Activated CD8-positive, alpha-beta memory T cell treated with anti-CD3 and anti-CD28 coated beads for 36 hours (primary cell): ENCODE data around the gene CAPN14. TPM values are rescaled to one million over a fixed set of nuclear protein-coding genes. Genes with fewer than 3 reads are reported as not detected.

Source experiments
- CTCF ChIA-PET: fragments of 350-600 bp; sonication (Branson Sonifier 250); formaldehyde crosslinking; loops from one replicate; lab custom pipeline; 2021; ENCODE audit warnings: antibody characterized with exemption; lab: Charles Lee
- POLR2A ChIA-PET: fragments of 350-600 bp; sonication (Branson Sonifier 250); formaldehyde crosslinking; loops from one replicate; lab custom pipeline; 2021; ENCODE audit warnings: antibody characterized with exemption; lab: Charles Lee
- total RNA-seq, 2 experiments: library from RNA; stranded (reverse); gene quantifications; one replicate each; pipeline ENCODE4 v1.2.3, GENCODE V29; 2021

The CAPN14 gene
- total RNA-seq, 2 experiments from 2014 or later, result 0.29 to 0.30 TPM

- ChIA-PET CTCF (no interaction called here), POLR2A (no interaction called here)
These were observed 84.5 kb downstream of the CAPN14 start for GRCh38 chr2:31132786-31133185.

GRCh38 chr2:31131871-31132270 is 85.4 kb downstream of the CAPN14 start:
- CTCF ChIA-PET, result no interaction called here
- POLR2A ChIA-PET, result no interaction called here

GRCh38 chr2:31129375-31130171 is 87.7 kb downstream of the CAPN14 start:
- ChIA-PET POLR2A (no interaction called here), CTCF (no interaction called here)

- ChIA-PET CTCF (no interaction called here), POLR2A (no interaction called here)
These were observed 89.4 kb downstream of the CAPN14 start for GRCh38 chr2:31127931-31128330.

GRCh38 chr2:31125918-31126695 is 91.2 kb downstream of the CAPN14 start:
- CTCF ChIA-PET, result no interaction called here
- POLR2A ChIA-PET, result no interaction called here

- CTCF ChIA-PET, result no interaction called here
- POLR2A ChIA-PET, result no interaction called here
These were observed 92.4 kb downstream of the CAPN14 start for GRCh38 chr2:31124904-31125303.

Other genes with a start within 250 kb of the CAPN14 start
- gene GALNT14, start 79.1 kb downstream of the CAPN14 start, total RNA-seq, result 1 to 10 TPM; 1.1 to 1.2 TPM
- gene EHD3, start 16.6 kb upstream of the CAPN14 start, total RNA-seq, result 1 to 10 TPM; 1.7 to 1.9 TPM
- gene XDH, start 197.2 kb upstream of the CAPN14 start, total RNA-seq, result not detected